Measurements from ENCODE around the gene CDC73.

CDC73 gene

DNA sequence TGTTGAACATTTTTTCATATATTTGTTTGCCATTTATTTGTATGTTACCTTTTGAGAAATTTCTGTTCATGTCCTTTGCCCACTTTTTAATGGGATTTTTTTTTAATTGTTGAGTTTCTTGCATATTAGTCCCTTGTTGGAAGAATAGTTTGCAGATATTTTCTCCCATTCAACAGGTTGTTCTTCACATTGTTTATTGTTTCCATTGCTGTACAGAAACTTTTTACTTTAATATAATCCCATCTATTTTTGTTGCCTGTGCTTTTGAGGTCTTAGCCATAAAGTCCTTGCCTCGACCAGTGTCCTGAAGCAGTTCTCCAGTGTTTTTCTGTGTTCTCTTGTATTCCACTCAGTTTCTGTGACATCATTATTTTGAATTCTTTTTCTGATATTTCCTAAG is 118.8 kb downstream of the CDC73 start:
- TF ChIP-seq FOXP2 (optimal IDR thresholded peaks at IDR 0.05; ENCODE audit: borderline replicate concordance, extremely low read depth, extremely low read length, insufficient read depth), result no peak
- TF ChIP-seq POLR2AphosphoS5 (IDR thresholded peaks at IDR 0.05; ENCODE audit: low read depth, low read length), result no peak
- no peak for TF ChIP-seq TAF1 (IDR thresholded peaks at IDR 0.05; ENCODE audit: borderline replicate concordance, insufficient read depth, low read length)
- TF ChIP-seq SIN3A (IDR thresholded peaks at IDR 0.05; ENCODE audit: borderline replicate concordance, insufficient read depth, low read length), result no peak
- TF ChIP-seq REST (IDR thresholded peaks at IDR 0.05; ENCODE audit: insufficient read depth in 1 of 2, low read depth in 2 of 2, low read length in 2 of 2), result no peak

GRCh38 chr1:193241132-193241827 is 119.4 kb downstream of the CDC73 start:
- TF ChIP-seq REST (IDR thresholded peaks at IDR 0.05; ENCODE audit: insufficient read depth in 1 of 2, low read depth in 2 of 2, low read length in 2 of 2), result no peak
- TF ChIP-seq POLR2AphosphoS5 (IDR thresholded peaks at IDR 0.05; ENCODE audit: low read depth, low read length), result no peak
- no peak for TF ChIP-seq FOXP2 (optimal IDR thresholded peaks at IDR 0.05; ENCODE audit: borderline replicate concordance, extremely low read depth, extremely low read length, insufficient read depth)
- TF ChIP-seq SIN3A (IDR thresholded peaks at IDR 0.05; ENCODE audit: borderline replicate concordance, insufficient read depth, low read length), result no peak
- no peak for TF ChIP-seq TAF1 (IDR thresholded peaks at IDR 0.05; ENCODE audit: borderline replicate concordance, insufficient read depth, low read length)

DNA sequence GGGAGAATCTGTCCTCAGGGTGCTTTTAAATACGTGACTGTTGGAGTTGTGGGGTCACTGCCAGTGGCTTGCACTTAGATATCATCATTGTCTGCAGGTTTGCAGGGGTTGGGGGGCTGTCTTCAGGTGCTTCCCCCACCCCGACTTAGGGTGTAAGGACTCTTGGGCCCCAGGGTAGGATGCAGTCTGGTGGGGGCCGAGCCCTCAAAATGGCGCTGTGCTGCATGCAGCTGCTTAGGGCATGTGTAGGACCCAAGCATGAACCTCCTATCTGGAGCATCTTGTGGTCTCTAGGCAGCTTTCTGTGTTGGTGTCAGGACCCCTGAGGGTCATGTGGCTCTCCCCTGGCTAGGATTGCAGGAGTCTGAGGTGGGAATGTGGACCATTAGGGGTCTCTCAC is 120.2 kb downstream of the CDC73 start:
- TF ChIP-seq POLR2AphosphoS5 (IDR thresholded peaks at IDR 0.05; ENCODE audit: low read depth, low read length) (no peak), TAF1 (IDR thresholded peaks at IDR 0.05; ENCODE audit: borderline replicate concordance, insufficient read depth, low read length) (no peak), SIN3A (IDR thresholded peaks at IDR 0.05; ENCODE audit: borderline replicate concordance, insufficient read depth, low read length) (no peak), FOXP2 (optimal IDR thresholded peaks at IDR 0.05; ENCODE audit: borderline replicate concordance, extremely low read depth, extremely low read length, insufficient read depth) (no peak), REST (IDR thresholded peaks at IDR 0.05; ENCODE audit: insufficient read depth in 1 of 2, low read depth in 2 of 2, low read length in 2 of 2) (no peak)

- TF ChIP-seq SIN3A (IDR thresholded peaks at IDR 0.05; ENCODE audit: borderline replicate concordance, insufficient read depth, low read length), result no peak
- no peak for TF ChIP-seq FOXP2 (optimal IDR thresholded peaks at IDR 0.05; ENCODE audit: borderline replicate concordance, extremely low read depth, extremely low read length, insufficient read depth)
- no peak for TF ChIP-seq TAF1 (IDR thresholded peaks at IDR 0.05; ENCODE audit: borderline replicate concordance, insufficient read depth, low read length)
- TF ChIP-seq REST (IDR thresholded peaks at IDR 0.05; ENCODE audit: insufficient read depth in 1 of 2, low read depth in 2 of 2, low read length in 2 of 2), result no peak
- TF ChIP-seq POLR2AphosphoS5 (IDR thresholded peaks at IDR 0.05; ENCODE audit: low read depth, low read length), result no peak
These were observed 127.4 kb downstream of the CDC73 start for GRCh38 chr1:193249187-193249586.
